Smooth muscle cell (in vitro differentiated cells): ENCODE results near the gene OLFML2B. TPM values are rescaled to one million over a fixed set of nuclear protein-coding genes. Genes with fewer than 3 reads are reported as not detected.

Source experiments
- DNase-seq: peaks from one replicate; lab custom pipeline; 2025; ENCODE audit not compliant: unreplicated experiment; lab: John Stamatoyannopoulos, UW
- H2AFZ ChIP-seq: fragments of 200-600 bp; sonication (generic); 2 replicates; pipeline ENCODE4 v1.6.0; 2016; ENCODE audit warnings: antibody characterized with exemption, low read depth, mild to moderate bottlenecking
- H3F3A ChIP-seq: fragments of 200-600 bp; sonication (generic); 2 replicates; pipeline ENCODE4 v1.6.0; 2017; ENCODE audit warnings: antibody characterized with exemption, low read depth
- H3K27ac ChIP-seq: fragments of 200-600 bp; sonication (generic); 2 replicates; pipeline ENCODE4 v1.5.1; 2016; ENCODE audit warnings: low read depth, mild to moderate bottlenecking
- H3K27me3 ChIP-seq: fragments of 200-600 bp; sonication (generic); 2 replicates; pipeline ENCODE4 v1.6.1; 2016; ENCODE audit warnings: low read depth, mild to moderate bottlenecking
- H3K36me3 ChIP-seq: fragments of 200-600 bp; sonication (generic); 2 replicates; pipeline ENCODE4 v1.5.1; 2016; ENCODE audit warnings: low read depth
- H3K4me1 ChIP-seq: fragments of 200-600 bp; sonication (generic); 2 replicates; pipeline ENCODE4 v1.5.1; 2016; ENCODE audit warnings: low read depth
- H3K4me2 ChIP-seq: fragments of 200-600 bp; sonication (generic); 2 replicates; pipeline ENCODE4 v1.6.0; 2016; ENCODE audit warnings: mild to moderate bottlenecking
- H3K4me3 ChIP-seq: fragments of 200-600 bp; sonication (generic); 2 replicates; pipeline ENCODE4 v1.5.1; 2016; ENCODE audit warnings: mild to moderate bottlenecking
- H3K79me2 ChIP-seq: fragments of 200-600 bp; sonication (generic); 2 replicates; pipeline ENCODE4 v1.6.0; 2016; ENCODE audit warnings: low read depth, mild to moderate bottlenecking
- H3K9ac ChIP-seq: fragments of 200-600 bp; sonication (generic); 2 replicates; pipeline ENCODE4 v1.6.0; 2016; ENCODE audit warnings: low read depth
- H3K9me3 ChIP-seq: fragments of 200-600 bp; sonication (generic); replicated peaks from 2 replicates; pipeline ENCODE4 v1.5.1; 2016; ENCODE audit warnings: low read depth
- H4K20me1 ChIP-seq: fragments of 200-600 bp; sonication (generic); 2 replicates; pipeline ENCODE4 v1.6.0; 2016; ENCODE audit warnings: low read depth
- CTCF ChIP-seq: fragments of 200-600 bp; sonication (generic); IDR thresholded peaks from 2 replicates; pipeline ENCODE4 v1.5.1; 2017; ENCODE audit warnings: borderline replicate concordance, mild to moderate bottlenecking, antibody characterized with exemption; ENCODE audit not compliant: insufficient read depth, poor library complexity, severe bottlenecking
- WGBS: methylation state at CpG from one replicate; pipeline ENCODE4 v1.1.7; 2016; ENCODE audit warnings: low lambda C conversion rate; 5-methylcytosine and 5-hydroxymethylcytosine counted together
- polyA plus RNA-seq: library from polyadenylated mRNA; unstranded; fragments of >200 nt; fragmentation: Nextera tagmentation; extraction: Ambion mirVana; gene quantifications from 2 replicates; pipeline ENCODE4 v1.2.1, GENCODE V29; 2016
- total RNA-seq: library from RNA; depleted of rRNA; stranded (reverse); fragments of >200 nt; gene quantifications from 2 replicates; pipeline ENCODE4 v1.2.3, GENCODE V29; 2014

OLFML2B gene
- total and polyA plus RNA-seq, 2 experiments from 2014 or later = 5.9 to 9.7 TPM

GRCh38 chr1:161987303-161987702, 36.4 kb downstream of the OLFML2B start:
- no peak for TF ChIP-seq CTCF
- Histone ChIP-seq H2AFZ (no peak overlapping the region), H3F3A (no peaks in the 10 kb centered on the region), H4K20me1 (no peaks in the 10 kb centered on the region), H3K27me3 (no peaks in the 10 kb centered on the region), H3K79me2 (no peaks in the 10 kb centered on the region), H3K4me2 (no peak overlapping the region), H3K4me1 (no peaks in the 10 kb centered on the region), H3K9ac (no peak overlapping the region), H3K27ac (no peak overlapping the region), H3K9me3 (no peaks in the 10 kb centered on the region), H3K36me3 (no peaks in the 10 kb centered on the region), H3K4me3 (no peak overlapping the region)
- no peak for DNase-seq
- WGBS = 88% methylated on average over 1 of the region's 1 CpG

- TF ChIP-seq CTCF = no peak
- Histone ChIP-seq H4K20me1 (no peaks in the 10 kb centered on the region), H2AFZ (no peak overlapping the region), H3K9me3 (no peaks in the 10 kb centered on the region), H3K4me3 (no peak overlapping the region), H3K36me3 (no peaks in the 10 kb centered on the region), H3K27me3 (no peaks in the 10 kb centered on the region), H3K4me1 (no peaks in the 10 kb centered on the region), H3K79me2 (no peaks in the 10 kb centered on the region), H3F3A (no peaks in the 10 kb centered on the region), H3K4me2 (no peak overlapping the region), H3K9ac (no peak overlapping the region), H3K27ac (no peak overlapping the region)
- WGBS = 82% methylated on average over 4 of the region's 4 CpGs
- no peak for DNase-seq
Measured at GRCh38 chr1:161986328-161986727, 37.3 kb downstream of the OLFML2B start.

GRCh38 chr1:161985301-161985822, 38.3 kb downstream of the OLFML2B start:
- H4K20me1 ChIP-seq = no peaks in the 10 kb centered on the region
- H3K9ac ChIP-seq = no peak overlapping the region
- no peaks in the 10 kb centered on the region for H3K9me3 ChIP-seq
- H3K27ac ChIP-seq = no peak overlapping the region
- no peak overlapping the region for H3K4me2 ChIP-seq
- TF ChIP-seq CTCF = no peak
- no peak overlapping the region for H2AFZ ChIP-seq
- H3F3A ChIP-seq = no peaks in the 10 kb centered on the region
- no peak overlapping the region for H3K4me3 ChIP-seq
- WGBS = 76% methylated on average over 5 of the region's 5 CpGs
- no peaks in the 10 kb centered on the region for H3K79me2 ChIP-seq
- no peaks in the 10 kb centered on the region for H3K27me3 ChIP-seq
- no peaks in the 10 kb centered on the region for H3K4me1 ChIP-seq
- no peak for DNase-seq
- H3K36me3 ChIP-seq = no peaks in the 10 kb centered on the region

GRCh38 chr1:161983725-161984124, 39.9 kb downstream of the OLFML2B start:
- Histone ChIP-seq H3K4me2 (no peak overlapping the region), H3K9ac (no peak overlapping the region), H3F3A (no peaks in the 10 kb centered on the region), H2AFZ (no peak overlapping the region), H3K27me3 (no peaks in the 10 kb centered on the region), H3K4me1 (no peaks in the 10 kb centered on the region), H3K9me3 (no peaks in the 10 kb centered on the region), H4K20me1 (no peaks in the 10 kb centered on the region), H3K27ac (no peak overlapping the region), H3K4me3 (no peak overlapping the region), H3K79me2 (no peaks in the 10 kb centered on the region), H3K36me3 (no peaks in the 10 kb centered on the region)
- TF ChIP-seq CTCF = no peak
- 96% methylated on average over 22 of the region's 22 CpGs for WGBS
- DNase-seq = no peak
